GM21381 (cell line): ENCODE data around the gene HOXA2.

Source experiments
- ATAC-seq: cut with Tn5 transposase; IDR thresholded peaks from one replicate; pipeline ENCODE4 v1.9.1; 2021; ENCODE audit warnings: mild to moderate bottlenecking, moderate library complexity; ENCODE audit not compliant: unreplicated experiment

The HOXA2 gene

DNA sequence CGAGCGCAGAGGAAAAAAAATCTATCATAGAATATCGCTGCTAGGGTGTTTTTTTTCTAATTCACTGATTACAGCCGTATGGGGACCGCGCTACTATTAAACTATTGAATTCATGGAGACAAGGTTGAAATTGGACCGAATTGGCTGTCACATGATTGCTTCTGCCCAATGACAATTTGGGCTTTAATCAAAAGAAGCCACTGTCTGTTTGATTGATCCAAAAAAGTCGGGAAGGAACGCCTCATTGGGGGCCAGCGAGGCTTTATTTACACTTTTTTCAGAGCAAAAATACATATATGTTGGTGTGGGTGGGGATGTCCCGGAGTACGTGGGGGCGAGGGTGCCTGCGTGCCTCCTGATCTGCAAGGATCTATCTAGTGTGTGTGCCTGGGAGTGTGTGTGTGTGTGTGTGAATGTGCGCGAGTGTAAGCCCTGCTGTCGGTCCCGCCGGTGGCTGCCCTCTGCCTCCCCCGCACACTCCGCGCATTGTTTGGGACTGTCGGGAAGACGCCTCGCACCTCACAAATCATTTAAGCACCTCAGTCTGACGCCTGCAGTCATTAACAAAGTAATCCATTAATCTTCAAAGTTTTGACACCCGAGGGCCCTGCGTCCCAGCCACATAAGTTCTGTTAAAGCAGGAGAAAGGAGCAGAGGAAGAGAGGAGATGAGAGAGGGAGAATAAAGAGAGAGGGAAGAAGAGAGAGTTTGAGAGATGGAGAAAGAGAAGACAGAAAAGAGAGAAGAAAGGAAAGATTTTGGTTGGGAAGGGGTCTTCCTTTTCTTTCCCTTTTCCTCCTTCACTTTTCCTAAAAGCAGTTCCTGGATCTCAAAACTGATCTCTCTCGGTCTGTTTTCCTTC, at the start of gene HOXA2:
TSS of gene HOXA2 (minus strand) at position 103 of the 862 bp plus-strand sequence. CDS start 183 bp downstream, outside the sequence.
- ATAC-seq = no peak

DNA sequence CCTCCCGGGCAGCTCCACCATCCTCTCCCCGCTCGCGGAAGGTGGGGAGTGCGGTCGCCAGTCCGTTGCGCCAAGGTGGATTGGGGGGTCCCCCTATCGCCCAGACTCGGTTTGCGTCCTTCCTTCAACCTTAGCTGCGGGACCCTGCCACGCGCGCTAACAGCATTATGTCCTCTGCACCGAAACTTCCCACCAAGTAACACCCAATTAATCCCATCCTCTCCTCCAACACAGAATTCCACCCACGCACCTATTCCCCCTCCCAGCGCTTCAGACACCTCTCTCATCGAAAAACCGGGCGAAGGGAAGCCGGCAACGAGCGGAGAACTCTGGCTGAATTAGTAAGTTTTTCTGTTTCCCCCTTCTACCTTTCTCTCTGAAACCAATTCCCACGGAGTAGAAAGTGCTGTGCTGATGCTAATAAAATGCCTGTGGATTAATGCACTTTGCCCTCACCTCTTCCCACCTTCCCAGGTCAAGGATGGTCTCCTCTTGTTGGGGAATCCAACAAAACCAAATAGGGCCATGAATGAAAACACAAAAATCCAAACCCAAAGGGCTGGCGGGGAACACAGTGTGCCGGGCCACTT, 49.0 kb upstream of the HOXA2 start:
- ATAC-seq = no peak

DNA sequence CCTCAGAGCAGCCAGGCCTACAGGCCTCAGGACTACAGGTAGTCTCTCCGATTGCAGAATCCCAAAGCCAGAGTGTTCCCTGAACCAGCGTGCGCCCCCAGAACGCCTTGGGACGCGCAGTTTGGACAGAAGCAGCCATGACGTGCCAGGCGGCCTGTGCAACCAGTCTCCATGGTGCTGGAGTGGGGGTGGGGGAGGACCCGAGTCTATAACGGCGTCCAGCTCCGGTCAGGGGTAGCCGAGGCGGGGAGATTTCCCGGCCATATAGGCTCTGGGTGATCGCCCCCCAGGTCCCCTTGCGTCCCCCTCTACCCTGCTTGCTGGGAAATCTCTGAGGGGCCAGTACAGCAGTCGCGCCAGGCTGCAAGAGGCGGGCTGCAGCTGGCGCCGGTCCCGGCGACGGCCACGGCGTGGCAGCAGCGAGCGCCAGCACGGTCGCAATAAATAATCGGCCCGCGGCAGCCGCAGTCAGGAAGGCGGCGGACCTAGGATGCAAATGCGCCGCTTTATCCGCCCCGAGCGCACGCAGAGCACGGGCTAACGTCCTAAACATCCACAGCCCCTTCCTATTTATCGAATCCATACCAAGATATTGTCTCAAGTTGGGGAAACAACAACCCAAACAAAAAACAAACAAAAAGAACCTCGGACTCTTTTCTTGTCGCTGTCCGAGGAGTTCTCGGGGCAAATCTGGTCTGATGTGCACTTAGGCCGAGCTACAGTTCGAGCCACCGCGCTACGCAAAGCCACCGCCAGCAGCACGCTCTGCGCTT, 48.3 kb upstream of the HOXA2 start:
- peak; percentile 88 for ATAC-seq

DNA sequence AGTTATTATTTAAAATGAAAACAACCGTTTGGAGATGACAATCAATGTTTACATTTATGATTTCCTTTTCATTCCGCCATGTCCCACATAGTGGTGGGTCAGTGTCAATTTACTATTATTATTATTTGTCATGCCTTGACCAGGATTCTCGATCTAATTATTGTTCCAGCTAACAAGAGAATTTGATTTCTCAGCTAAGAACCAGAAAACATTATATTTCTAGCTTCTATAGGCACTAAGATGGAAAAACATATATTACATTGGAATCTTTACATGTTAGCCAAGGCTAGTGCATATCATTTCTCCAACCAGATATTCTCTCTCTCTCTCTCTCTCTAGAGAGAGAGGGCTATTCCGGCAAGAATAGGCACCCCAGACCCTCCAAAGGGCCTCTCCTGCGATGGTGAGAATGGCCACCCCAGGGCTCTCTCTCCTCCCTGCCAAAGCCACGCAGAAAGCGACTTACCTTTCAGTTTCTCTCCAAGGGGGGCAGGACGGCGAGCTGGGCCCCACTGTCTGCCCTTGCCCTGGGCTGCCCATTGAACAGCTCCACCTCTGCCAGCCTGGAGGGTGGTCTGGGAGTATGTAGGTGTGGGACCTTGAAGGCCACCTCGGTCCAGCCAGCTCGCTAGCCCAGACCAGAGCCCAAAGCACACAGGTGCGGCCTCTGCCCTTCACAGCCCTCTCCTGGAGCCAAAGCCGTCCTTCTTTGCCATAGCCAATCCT, 47.5 kb upstream of the HOXA2 start:
- ATAC-seq = no peak

DNA sequence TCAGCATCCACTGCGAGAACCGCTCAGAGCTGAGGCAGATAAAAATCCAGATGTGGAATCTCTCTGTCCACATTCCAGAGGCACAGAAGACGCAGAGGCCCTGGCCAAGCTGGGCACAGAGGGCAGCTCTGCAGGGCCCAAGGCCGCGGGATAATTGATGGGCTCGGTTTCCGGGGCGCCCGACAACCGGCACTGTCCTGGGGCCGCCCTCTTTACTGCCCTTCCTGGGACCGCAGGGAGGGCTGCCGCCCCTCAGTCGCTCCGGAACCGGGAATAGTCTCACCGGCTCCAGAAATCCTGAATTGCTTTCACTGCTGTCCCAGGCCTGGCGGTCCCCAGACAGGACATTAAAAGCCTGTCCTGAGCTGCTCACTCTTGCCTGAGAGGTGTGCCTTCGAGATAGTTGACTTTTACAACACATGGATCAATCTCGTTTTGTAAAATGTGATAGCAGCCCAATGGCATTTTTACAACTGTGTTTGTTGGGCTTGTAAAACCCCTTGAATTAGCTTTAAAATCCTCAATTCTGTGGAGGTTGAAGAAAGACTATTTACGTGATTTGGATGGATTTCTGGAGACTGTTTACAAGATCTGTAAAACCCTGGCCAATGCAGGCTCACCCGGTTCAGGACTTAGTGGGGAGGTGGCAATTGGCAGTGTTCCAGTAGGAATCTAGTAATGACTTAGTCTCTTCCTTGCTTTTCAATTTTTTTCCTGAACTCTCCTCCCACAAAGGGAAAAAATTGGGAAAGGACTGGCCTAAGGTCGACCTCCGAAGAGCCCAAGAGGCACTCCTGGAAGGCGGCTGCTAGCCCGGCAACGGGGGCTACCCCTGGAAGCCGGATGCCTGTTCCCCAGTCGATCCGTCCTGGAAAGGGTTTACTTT, 46.5 kb upstream of the HOXA2 start:
- no peak for ATAC-seq

DNA sequence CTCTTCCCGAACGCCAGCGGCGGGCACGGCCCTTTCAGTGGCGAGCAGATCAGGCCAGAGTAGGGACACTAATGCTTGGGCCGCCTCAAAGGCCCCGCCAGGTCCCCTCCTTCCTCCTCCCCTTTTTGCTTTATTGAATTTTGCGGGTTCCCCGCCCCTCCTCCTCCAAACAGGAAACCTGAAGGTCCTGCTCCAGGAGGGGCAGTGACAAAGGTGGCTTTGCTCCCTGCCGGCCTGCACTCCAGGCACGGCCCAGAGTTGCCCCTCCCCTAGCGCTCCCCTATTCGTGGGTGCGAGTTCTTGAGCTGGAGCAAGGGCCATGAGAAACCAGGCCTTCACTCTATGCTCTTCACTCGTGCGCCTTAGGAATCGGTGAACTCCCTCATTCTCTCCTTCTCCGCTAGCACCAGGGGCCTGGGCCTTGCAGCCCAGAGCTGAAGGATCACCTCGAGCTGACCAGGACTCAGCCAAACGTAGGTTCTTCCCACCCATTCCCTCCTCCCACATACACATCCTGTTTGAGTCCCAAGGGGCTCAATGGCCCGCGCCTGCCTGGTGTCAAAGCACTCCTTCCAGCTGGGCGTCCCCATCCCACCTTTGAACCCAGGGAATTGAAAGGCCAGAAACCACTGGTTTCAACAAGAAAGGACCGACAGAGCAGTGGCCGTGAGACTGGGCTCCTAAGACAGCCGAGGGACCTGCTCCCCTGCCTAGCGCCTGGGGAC, 45.7 kb upstream of the HOXA2 start:
- no peak for ATAC-seq

DNA sequence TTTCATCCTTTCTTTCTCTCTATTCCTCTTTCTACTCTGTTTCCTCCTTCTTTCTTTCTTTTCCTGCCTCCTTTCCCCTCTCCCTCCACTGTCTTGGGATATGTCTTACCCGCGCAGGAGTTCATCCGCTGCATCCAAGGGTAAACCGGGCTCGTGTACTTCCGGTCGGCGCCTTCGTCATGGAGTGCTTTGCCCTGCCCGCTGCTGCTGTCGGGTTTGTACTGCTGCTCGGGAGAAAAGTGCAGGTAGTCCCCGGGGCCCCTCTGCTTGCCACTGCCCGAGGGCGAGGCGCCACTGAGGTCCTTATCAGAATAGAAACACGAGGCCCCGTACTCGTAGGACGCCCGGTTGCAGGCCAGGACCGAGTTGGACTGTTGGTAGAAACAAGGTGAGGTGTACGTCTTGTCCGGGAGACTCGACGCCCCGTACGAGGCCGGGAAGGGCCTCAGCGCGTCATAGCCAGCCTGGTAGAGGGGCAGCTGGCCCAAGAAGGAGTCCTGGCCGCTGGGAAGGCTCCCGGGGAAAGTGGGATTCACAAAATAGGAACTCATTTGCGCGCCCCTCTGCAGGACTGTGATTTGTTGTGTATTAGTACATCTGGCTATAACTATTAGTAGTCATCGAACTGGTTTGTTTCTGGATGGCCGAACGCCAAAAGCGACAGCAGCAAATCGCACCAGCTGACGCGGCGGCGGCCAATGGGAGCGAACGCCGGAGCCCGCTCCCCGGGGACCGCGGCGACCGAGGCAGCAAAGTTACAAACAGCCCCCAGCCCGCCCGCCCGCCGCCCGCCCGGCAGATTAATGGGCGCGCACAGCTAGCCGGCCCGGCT, 44.9 kb upstream of the HOXA2 start, which contains the start of gene HOXA6:
TSS of gene HOXA6 (minus strand) at position 576 of the 832 bp plus-strand sequence. CDS start at position 551, 25 bp downstream.
- ATAC-seq = no peak

DNA sequence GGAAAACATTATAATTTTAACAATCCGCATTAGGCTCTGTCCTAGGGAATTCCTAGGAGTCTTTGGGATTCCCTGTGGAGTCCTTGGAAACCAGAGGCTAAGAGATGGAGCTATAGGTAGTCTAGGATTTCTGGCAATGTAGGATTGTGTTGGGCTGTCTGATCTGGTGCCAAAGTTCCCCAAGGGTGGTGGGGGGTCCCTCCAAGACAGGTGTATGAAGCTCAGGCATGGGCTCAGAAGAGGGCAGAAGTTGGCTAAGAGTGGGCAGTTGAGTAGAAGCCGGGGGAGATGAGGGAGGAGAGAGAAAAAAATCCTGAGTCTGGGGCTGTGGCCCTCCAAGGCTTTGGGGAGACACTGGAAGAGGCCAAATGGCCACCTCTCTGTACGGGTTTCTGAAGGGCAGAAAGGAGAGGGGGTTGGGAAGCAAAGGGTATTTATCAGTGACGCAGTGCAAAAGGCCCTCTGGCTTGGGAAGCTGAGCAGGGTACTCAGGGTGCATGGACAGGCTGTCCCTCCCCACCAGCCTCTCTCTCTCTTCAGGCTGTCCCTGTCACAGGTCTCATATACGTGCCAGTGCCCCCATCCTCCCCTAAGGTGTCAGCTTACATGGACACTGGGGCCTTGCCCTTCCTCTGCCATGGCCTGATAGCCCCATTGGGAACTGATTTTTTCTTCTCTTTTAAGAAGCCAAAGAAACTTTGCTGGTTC, 44.2 kb upstream of the HOXA2 start:
- ATAC-seq = no peak

DNA sequence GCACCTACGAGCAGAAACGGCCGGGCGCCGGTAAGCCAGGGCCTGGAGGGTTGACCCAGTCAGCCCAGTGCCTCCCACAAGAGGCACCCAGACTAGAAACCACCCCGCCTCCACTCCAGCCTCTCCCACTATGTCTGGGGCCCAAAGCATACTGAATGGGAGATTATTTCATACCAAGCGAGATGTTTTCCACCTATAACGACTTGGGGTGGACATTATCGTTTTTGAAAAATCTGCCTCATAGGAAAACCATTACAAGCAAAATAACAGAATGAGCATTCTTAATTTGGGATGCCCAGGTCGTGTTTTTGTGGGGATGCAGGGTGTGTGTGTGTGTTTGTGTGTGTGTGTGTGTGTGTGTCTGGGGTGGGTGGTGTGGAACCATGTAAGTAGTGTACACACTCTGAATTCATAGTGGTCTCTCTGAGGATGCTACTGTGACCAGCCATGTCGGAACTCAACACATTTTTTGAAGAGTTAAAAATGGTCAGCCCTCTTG, 43.5 kb upstream of the HOXA2 start:
- ATAC-seq = no peak

DNA sequence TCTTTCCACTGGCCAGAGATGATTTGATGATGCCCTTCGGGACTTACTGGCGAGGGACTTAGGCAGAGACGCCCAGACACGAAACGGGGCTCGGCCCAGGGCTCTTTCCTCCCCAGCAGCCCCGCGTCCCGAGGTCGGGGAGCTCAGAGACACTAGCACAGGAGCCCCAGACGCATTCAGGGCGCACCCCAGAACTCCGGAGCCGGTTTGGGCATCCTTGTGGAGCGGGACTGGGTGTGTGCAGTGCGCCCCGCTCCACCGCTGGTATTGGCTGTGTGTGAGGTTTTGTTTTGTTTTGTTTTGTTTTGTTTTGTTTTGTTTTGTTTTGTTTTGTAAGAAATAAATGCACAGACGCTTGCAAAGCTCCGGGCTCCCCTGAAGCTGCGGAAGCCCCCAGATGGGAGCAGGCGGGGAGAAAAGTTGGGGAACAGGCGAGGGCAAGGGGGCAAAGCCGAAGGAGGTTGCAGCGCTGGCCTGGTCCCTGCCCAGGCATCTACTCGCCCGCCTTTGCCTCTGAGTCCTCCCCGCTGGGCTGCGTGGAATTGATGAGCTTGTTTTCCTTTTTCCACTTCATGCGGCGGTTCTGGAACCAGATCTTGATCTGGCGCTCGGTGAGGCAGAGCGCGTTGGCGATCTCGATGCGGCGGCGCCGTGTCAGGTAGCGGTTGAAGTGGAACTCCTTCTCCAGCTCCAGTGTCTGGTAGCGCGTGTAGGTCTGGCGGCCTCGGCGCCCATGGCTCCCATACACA, 42.9 kb upstream of the HOXA2 start:
- no peak for ATAC-seq

DNA sequence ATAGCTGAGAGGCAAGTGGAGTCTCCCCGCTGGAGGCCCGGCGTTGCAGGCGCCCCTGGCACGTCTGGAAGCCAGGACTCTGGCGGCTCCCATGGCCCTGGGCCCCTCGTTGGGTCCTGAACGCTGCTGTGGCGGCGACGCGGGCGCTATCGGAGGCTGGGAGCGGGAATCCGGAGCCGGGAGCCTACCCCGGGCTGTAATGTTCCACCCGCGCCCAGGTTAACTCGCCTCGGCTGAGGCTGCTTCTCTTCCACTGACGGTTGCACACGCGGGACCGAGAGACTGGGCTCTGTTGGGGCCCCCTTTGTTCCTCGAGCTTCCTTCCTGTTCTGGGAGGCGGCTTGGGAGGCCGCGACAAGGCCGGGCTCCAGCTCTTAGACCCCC, 42.3 kb upstream of the HOXA2 start:
- ATAC-seq = no peak

DNA sequence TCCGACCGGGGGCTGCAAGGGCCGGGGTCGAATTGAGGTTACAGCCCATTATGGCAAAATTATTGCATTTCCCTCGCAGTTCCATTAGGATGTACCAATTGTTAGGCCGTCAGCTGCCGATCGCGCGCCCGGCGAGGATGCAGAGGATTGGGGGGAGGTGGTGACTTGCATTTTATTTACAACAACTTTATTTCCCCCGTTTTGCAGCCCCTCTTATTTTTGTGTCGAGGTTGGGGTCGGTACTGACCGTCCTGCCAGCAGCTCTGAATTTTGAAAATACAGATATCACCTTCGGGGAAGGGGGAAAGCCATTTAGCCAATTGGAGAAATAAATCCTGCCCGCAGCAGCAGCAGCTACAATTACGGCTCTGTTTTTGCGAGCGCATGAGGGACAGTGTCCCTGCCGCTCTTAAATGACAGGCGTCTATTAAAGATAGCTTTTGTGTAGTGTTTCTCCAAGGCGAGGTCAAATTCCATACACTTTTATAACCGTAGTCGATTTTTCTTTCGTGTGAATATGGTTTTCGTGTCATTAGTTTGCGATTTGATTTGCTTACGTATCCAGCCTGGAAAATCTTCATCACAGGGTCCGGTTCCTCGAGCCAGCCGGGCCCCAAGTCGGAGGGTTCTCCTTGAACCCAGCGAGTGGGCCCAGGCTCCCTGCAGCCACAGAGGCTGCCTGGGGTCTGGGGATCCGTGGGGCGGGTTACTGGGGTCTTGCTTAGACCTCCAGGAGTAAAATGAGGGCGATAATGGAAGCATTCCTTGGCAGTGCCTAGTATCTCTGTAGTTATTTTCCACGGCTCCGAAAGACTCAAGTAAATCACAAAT, 41.7 kb upstream of the HOXA2 start:
- ATAC-seq = no peak

DNA sequence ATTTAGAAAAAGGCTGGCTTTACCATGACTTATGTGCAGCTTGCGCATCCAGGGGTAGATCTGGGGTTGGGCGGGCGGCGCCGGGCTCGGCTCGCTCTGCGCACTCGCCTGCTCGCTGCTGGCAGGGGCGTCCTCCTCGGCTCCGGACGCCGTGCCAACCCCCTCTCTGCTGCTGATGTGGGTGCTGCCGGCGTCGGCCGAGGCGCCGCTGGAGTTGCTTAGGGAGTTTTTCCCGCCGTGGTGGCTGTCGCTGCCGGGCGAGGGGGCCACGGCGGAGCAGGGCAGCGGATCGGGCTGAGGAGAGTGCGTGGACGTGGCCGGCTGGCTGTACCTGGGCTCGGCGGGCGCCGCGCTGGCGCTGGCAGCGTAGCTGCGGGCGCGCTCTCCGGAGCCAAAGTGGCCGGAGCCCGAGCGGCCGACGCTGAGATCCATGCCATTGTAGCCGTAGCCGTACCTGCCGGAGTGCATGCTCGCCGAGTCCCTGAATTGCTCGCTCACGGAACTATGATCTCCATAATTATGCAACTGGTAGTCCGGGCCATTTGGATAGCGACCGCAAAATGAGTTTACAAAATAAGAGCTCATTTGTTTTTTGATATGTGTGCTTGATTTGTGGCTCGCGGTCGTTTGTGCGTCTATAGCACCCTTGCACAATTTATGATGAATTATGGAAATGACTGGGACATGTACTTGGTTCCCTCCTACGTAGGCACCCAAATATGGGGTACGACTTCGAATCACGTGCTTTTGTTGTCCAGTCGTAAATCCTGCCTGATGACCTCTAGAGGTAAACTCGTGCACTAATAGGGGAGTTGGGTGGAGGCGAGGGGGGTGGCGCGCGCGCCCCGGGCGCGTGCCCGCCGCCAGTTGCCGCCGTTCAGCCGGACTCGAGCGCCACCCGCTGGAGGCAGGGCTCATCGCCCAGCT, 40.8 kb upstream of the HOXA2 start, which contains the start of gene HOXA5:
TSS of gene HOXA5 (minus strand) at position 659 of the 927 bp plus-strand sequence. CDS start at position 585, 74 bp downstream.
- ATAC-seq = no peak

DNA sequence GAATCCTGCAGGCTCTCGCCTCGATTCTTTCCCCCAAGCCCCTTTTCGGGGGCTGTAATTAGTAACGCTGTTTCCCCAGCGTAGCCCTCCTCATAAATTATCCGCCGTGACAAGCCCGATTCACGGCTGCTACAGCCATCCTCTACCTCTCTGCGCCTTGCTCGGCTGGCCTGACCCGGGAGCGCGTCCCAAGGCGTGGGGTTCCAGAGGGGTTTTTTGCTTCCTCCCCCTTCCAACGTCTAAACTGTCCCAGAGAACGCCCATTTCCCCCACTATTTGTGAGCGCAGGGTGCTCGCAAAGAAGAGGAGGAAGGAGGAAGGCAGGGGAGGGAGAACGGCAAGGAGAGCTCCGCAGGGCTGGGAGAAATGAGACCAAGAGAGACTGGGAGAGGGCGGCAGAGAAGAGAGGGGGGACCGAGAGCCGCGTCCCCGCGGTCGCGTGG, 40.1 kb upstream of the HOXA2 start:
- no peak for ATAC-seq
